PC-9 (cell line): Measurements from ENCODE around the gene GOLM1. TPM values are rescaled to one million over a fixed set of nuclear protein-coding genes. Genes with fewer than 3 reads are reported as not detected.
"Not testable (repeated sequence)": the region's sequence is repeated elsewhere in the genome, so short reads cannot be mapped to it uniquely, and the experiment has no call there.

ENCODE experiments used
- Bru-seq: library from RNA; stranded (reverse); fragments of 400-500 nt; gene quantifications from one replicate; lab custom pipeline; 2021; lab: Mats Ljungman, UMichigan
- BruChase-seq, 2 experiments: library from RNA; stranded (reverse); fragments of 400-500 nt; gene quantifications; one replicate each; lab custom pipeline; 2021; lab: Mats Ljungman, UMichigan
- BruUV-seq: library from RNA; stranded (reverse); fragments of 400-500 nt; replicated peaks from 2 replicates; lab custom pipeline; 2021; lab: Mats Ljungman, UMichigan
- CTCF ChIA-PET: fragments of 300-600 bp; sonication (Branson Sonifier 250); formaldehyde crosslinking; loops from one replicate; lab custom pipeline; 2022; ENCODE audit warnings: antibody characterized with exemption; lab: Charles Lee
- POLR2A ChIA-PET: fragments of 300-600 bp; sonication (Branson Sonifier 250); formaldehyde crosslinking; loops from one replicate; lab custom pipeline; 2022; ENCODE audit warnings: antibody characterized with exemption; ENCODE audit not compliant: unreplicated experiment; lab: Charles Lee
- DNase-seq, 2 experiments: peaks; one replicate each; pipeline versions ENCODE4 v3.0.0 to v3.0.0-alpha.2; 2015 to 2022; ENCODE audit warnings: mixed read lengths in 1 of 2
- H2AFZ ChIP-seq: fragments of 200-600 bp; sonication (generic); 2 replicates; pipeline ENCODE4 v1.8.1; 2017; ENCODE audit warnings: antibody characterized with exemption
- H3F3A ChIP-seq: fragments of 200-600 bp; sonication (generic); 2 replicates; pipeline ENCODE4 v1.8.1; 2017; ENCODE audit warnings: antibody characterized with exemption, mild to moderate bottlenecking, low read depth; ENCODE audit not compliant: insufficient read depth
- H3K27ac ChIP-seq: fragments of 200-600 bp; sonication (generic); 2 replicates; pipeline ENCODE4 v1.6.1; 2016; ENCODE audit warnings: mixed run types
- H3K27me3 ChIP-seq: fragments of 200-600 bp; sonication (generic); 2 replicates; pipeline ENCODE4 v1.6.1; 2016; ENCODE audit warnings: low read depth, mixed run types; ENCODE audit not compliant: insufficient read depth
- H3K36me3 ChIP-seq: fragments of 200-600 bp; sonication (generic); 2 replicates; pipeline ENCODE4 v1.6.1; 2016; ENCODE audit warnings: low read depth, mixed run types
- H3K4me1 ChIP-seq: fragments of 200-600 bp; sonication (generic); replicated peaks from 2 replicates; pipeline ENCODE4 v1.6.1; 2016; ENCODE audit warnings: mixed run types; ENCODE audit not compliant: insufficient read depth
- H3K4me2 ChIP-seq: fragments of 200-600 bp; sonication (generic); 2 replicates; pipeline ENCODE4 v1.6.1; 2017; ENCODE audit warnings: mixed run types
- H3K4me3 ChIP-seq: fragments of 200-600 bp; sonication (generic); 2 replicates; pipeline ENCODE4 v1.6.1; 2016; ENCODE audit warnings: mixed run types
- H3K79me2 ChIP-seq: fragments of 200-600 bp; sonication (generic); 2 replicates; pipeline ENCODE4 v1.6.1; 2017; ENCODE audit warnings: low read depth, mixed run types
- H3K9me2 ChIP-seq: fragments of 200-600 bp; sonication (generic); 2 replicates; pipeline ENCODE4 v1.8.1; 2017; ENCODE audit warnings: mild to moderate bottlenecking; ENCODE audit not compliant: insufficient read depth
- H3K9me3 ChIP-seq: fragments of 200-600 bp; sonication (generic); 2 replicates; pipeline ENCODE4 v1.8.1; 2016; ENCODE audit warnings: low read depth; ENCODE audit not compliant: insufficient read depth
- H4K20me1 ChIP-seq: fragments of 200-600 bp; sonication (generic); 2 replicates; pipeline ENCODE4 v1.8.1; 2017; ENCODE audit not compliant: insufficient read depth
- EZH2 ChIP-seq: fragments of 200-600 bp; sonication (generic); IDR thresholded peaks from 2 replicates; pipeline ENCODE4 v1.8.0; 2017; ENCODE audit warnings: antibody characterized with exemption, low read depth
- intact Hi-C: fragments of 100-400 bp; cut with micrococcal nuclease; formaldehyde crosslinking; loops from one replicate; pipeline ENCODE4 v1.10.0; 2022; ENCODE audit not compliant: unreplicated experiment
- long read RNA-seq: library from polyadenylated mRNA; stranded (forward); transcript quantifications from one replicate; pipeline ENCODE4 v2.0.0, GENCODE V29; 2022
- total RNA-seq: library from RNA; stranded (reverse); gene quantifications from 2 replicates; pipeline ENCODE4 v1.2.3, GENCODE V29; 2021
- TF ChIP-seq, protein P1 (sequence below): fragments of 200-600 bp; sonication (generic); conservative IDR thresholded peaks from 2 replicates; pipeline ENCODE4 v1.6.1; 2017; ENCODE audit warnings: mixed run types, antibody characterized with exemption, mild to moderate bottlenecking, moderate library complexity

GOLM1 gene, protein sequence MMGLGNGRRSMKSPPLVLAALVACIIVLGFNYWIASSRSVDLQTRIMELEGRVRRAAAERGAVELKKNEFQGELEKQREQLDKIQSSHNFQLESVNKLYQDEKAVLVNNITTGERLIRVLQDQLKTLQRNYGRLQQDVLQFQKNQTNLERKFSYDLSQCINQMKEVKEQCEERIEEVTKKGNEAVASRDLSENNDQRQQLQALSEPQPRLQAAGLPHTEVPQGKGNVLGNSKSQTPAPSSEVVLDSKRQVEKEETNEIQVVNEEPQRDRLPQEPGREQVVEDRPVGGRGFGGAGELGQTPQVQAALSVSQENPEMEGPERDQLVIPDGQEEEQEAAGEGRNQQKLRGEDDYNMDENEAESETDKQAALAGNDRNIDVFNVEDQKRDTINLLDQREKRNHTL
- total RNA-seq (92.5 and 94.7 TPM in 2 replicates), Bru-seq, nascent RNA (percentile 83 among the genes with signal in this experiment), BruChase-seq, experiment 1, labeled RNA remaining after a 2-hour chase (percentile 87 among the genes with signal in this experiment), BruChase-seq, experiment 2, labeled RNA remaining after a 6-hour chase (percentile 85 among the genes with signal in this experiment)
- long read RNA-seq, transcript GOLM1-202 (10 exons, 3,022 nt): minor isoform, 13 of 287 reads
- long read RNA-seq, transcript GOLM1-203 (10 exons, 3,046 nt): major isoform, 231 of 287 reads
- long read RNA-seq, partial matches to known transcripts: 18 of 287 reads
- long read RNA-seq, other reads (novel, unspliced or antisense): 25 of 287 reads

DNA sequence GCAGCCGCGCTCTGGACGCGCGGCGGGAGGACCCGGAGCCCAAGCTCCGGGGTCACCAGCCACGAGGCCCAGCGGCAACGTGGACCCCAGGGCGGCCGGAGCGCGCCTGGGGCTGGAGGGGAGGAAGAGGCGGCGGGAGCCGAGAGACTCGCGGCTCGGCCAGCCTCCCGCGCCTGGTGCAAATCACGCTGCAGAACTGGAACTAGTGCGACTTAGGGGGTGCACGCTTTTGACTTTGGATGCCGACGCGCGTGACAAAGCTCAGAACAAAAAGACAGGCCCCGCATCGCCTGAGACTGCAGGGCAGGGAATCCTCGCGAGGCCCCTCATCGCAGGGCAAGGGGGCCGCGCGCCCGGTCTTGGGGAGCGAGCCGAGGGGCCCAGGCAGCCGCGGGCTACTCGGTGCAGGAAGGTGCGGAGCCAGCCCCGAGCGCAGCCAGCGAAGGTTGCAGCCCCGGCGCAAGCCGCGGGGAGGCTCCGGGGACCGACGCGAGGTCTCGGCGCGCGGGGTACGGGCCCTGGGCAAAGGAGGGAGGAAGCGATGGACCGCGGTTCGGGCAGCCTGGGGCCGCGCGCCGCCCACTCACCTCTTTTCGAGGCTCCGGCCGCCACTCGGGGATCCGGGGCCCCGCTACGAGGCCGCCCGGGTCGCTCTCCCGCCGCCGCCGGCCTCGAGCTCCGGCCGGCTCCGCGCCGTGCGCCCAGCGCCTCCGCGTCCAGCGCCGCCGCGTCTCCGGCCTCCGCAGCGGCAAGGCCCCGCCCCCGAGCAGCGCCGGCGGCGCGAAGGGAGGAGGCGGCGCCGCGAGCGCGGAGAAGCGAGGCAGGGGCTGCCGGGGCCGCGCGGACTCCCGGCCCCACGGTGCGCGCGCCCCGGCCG lies at the start of gene GOLM1:
TSS of gene GOLM1 (minus strand) at position 735 of the 877 bp plus-strand sequence. CDS start 20,238 bp downstream, outside the sequence.
- Histone ChIP-seq H3K27me3 (no peaks in the 10 kb centered on the region), H3F3A (peaks cover 23% of the 10 kb centered on the region), H3K79me2 (peaks cover 49% of the 10 kb centered on the region), H3K36me3 (0 out of 2 replicates have a peak, but pooled peaks cover 4% of the 10 kb centered on the region), H3K4me2 (peak within 1 kb of the TSS; percentile 92), H3K4me1 (peaks cover 44% of the 10 kb centered on the region), H4K20me1 (no peaks in the 10 kb centered on the region), H3K9me3 (no peaks in the 10 kb centered on the region), H3K27ac (peak within 1 kb of the TSS; percentile 22; the same call in 1 of the 2 replicates), H2AFZ (peak within 1 kb of the TSS; percentile 87), H3K9me2 (no peaks in the 10 kb centered on the region), H3K4me3 (peak within 1 kb of the TSS; percentile 85)
- intact Hi-C loops: loop anchor here (1.0 to 5.0 kb wide), 3 partner anchors 20 to 103 kb away; no protein-coding TSS in a partner anchor
- DNase-seq: peak in 1 of 2 experiments; percentile 77
- no TSS peak for BruUV-seq
- TF ChIP-seq, protein P1, sequence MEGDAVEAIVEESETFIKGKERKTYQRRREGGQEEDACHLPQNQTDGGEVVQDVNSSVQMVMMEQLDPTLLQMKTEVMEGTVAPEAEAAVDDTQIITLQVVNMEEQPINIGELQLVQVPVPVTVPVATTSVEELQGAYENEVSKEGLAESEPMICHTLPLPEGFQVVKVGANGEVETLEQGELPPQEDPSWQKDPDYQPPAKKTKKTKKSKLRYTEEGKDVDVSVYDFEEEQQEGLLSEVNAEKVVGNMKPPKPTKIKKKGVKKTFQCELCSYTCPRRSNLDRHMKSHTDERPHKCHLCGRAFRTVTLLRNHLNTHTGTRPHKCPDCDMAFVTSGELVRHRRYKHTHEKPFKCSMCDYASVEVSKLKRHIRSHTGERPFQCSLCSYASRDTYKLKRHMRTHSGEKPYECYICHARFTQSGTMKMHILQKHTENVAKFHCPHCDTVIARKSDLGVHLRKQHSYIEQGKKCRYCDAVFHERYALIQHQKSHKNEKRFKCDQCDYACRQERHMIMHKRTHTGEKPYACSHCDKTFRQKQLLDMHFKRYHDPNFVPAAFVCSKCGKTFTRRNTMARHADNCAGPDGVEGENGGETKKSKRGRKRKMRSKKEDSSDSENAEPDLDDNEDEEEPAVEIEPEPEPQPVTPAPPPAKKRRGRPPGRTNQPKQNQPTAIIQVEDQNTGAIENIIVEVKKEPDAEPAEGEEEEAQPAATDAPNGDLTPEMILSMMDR: 0 out of 2 replicates have a peak, but pooled peaks have one; percentile 18
- TF ChIP-seq EZH2: no peak
- ChIA-PET POLR2A (interaction anchor here (0.6 to 0.8 kb wide), 2 partner anchors 28 to 191 kb away, joined by 3 to 7 read pairs; no protein-coding TSS in a partner anchor), CTCF (interaction anchor here (0.6 kb wide), 1 partner anchor 254 kb away, joined by 3 read pairs; no protein-coding TSS in a partner anchor)

DNA sequence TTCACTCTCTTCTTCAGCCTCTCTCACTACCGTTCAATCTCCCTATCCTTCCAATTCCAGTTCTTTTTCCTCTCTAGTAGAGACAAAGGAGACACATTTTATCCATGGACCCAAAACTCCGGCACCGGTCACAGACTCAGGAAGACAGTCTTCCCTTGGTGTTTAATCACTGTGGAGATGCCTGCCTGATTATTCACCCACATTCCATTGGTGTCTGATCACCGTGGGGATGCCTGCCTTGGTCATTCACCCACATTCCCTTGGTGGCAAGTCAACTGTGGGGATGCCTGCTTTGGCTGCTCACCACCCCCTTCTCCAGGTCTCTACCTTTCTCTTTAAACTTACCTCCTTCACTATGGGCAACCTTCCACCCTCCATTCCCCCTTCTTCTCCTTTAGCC lies 47.3 kb upstream of the GOLM1 start:
- H3K9me3 ChIP-seq: peaks cover 13% of the 10 kb centered on the region; the same call in 1 of the 2 replicates
- H3K27ac ChIP-seq, H3K9me2 ChIP-seq, H3K4me1 ChIP-seq, BruUV-seq, H3K4me3 ChIP-seq, H2AFZ ChIP-seq, CTCF ChIA-PET, H4K20me1 ChIP-seq, H3K27me3 ChIP-seq, POLR2A ChIA-PET, H3K36me3 ChIP-seq, DNase-seq, H3F3A ChIP-seq, H3K79me2 ChIP-seq, intact Hi-C loops, H3K4me2 ChIP-seq: not testable (repeated sequence)

DNA sequence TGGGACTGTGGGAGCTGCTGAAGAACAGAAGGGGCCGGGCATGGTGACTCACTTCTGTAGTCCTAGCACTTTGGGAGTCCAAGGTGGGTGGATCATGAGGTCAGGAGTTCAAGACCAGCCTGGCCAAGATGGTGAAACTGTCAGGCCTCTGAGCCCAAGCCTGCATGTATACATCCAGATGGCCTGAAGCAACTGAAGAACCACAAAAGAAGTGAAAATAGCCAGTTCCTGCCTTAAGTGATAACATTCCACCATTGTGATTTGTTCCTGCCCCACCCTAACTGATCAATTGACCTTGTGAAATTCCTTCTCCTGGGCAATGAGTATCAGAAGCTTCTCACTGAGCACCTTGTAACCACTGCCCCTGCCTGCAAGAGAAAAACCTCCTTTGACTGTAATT lies 46.6 kb upstream of the GOLM1 start:
- H3K4me1 ChIP-seq, H3F3A ChIP-seq, H3K4me2 ChIP-seq, H3K27ac ChIP-seq, CTCF ChIA-PET, H4K20me1 ChIP-seq, H3K4me3 ChIP-seq, intact Hi-C loops, H3K79me2 ChIP-seq, H2AFZ ChIP-seq, BruUV-seq, POLR2A ChIA-PET, H3K36me3 ChIP-seq, H3K9me2 ChIP-seq, H3K27me3 ChIP-seq: not testable (repeated sequence)
- DNase-seq: peak in 1 of 2 experiments; percentile 15
- H3K9me3 ChIP-seq: peaks cover 13% of the 10 kb centered on the region; the same call in 1 of the 2 replicates
